CD4-positive, alpha-beta memory T cell (primary cell): ENCODE results near the gene FGF1. TPM values are rescaled to one million over a fixed set of nuclear protein-coding genes. Genes with fewer than 3 reads are reported as not detected.

Experiments
- CTCF ChIA-PET: fragments of 350-600 bp; sonication (Branson Sonifier 250); formaldehyde crosslinking; loops from one replicate; lab custom pipeline; 2021; ENCODE audit warnings: inconsistent platforms; ENCODE audit not compliant: partially characterized antibody; lab: Charles Lee
- POLR2A ChIA-PET: fragments of 350-600 bp; sonication (Branson Sonifier 250); formaldehyde crosslinking; loops from one replicate; lab custom pipeline; 2021; ENCODE audit not compliant: partially characterized antibody; lab: Charles Lee
- DNase-seq, 5 donors: peaks; one replicate each; pipeline versions ENCODE4 v3.0.0 to v3.0.0-alpha.2; 2020 to 2022; ENCODE audit warnings: mixed read lengths in 1 of 5
- H3K27ac ChIP-seq: one replicate; pipeline ENCODE4 v1.7.0; 2013; ENCODE audit warnings: low read depth, low read length
- H3K27me3 ChIP-seq: 2 replicates; pipeline ENCODE4 v1.7.0; 2013; ENCODE audit warnings: mild to moderate bottlenecking, low read length, moderate library complexity; ENCODE audit not compliant: insufficient read depth
- H3K36me3 ChIP-seq: 2 replicates; pipeline ENCODE4 v1.7.0; 2013; ENCODE audit warnings: mild to moderate bottlenecking, low read length, moderate library complexity; ENCODE audit not compliant: insufficient read depth
- H3K4me1 ChIP-seq: 2 replicates; pipeline ENCODE4 v1.7.0; 2013; ENCODE audit warnings: mild to moderate bottlenecking, low read length, moderate library complexity; ENCODE audit not compliant: insufficient read depth
- H3K4me3 ChIP-seq, 2 donors: one replicate each; pipeline ENCODE4 v1.7.0; 2013; ENCODE audit warnings: low read length in 2 of 2, mild to moderate bottlenecking in 1 of 2
- H3K9me3 ChIP-seq, 2 donors: one replicate each; pipeline ENCODE4 v1.7.0; 2013; ENCODE audit warnings: low read length in 2 of 2, control low read depth in 1 of 2; ENCODE audit not compliant: control insufficient read depth in 1 of 2
- H3K27ac Mint-ChIP-seq, 7 donors: one replicate each; pipeline ENCODE4 v1.8.0; 2020 to 2021; ENCODE audit warnings: mixed read lengths in 7 of 7, mild to moderate bottlenecking in 6 of 7, inconsistent platforms in 3 of 7, moderate library complexity in 3 of 7
- H3K27me3 Mint-ChIP-seq, 2 donors: one replicate each; pipeline ENCODE4 v1.8.0; 2020 to 2021; ENCODE audit warnings: mixed read lengths in 2 of 2
- H3K36me3 Mint-ChIP-seq, 2 donors: one replicate each; pipeline ENCODE4 v1.8.0; 2020 to 2021; ENCODE audit warnings: mixed read lengths in 2 of 2, inconsistent platforms in 1 of 2, mild to moderate bottlenecking in 1 of 2
- H3K4me1 Mint-ChIP-seq, 4 donors: one replicate each; pipeline ENCODE4 v1.8.0; 2020 to 2021; ENCODE audit warnings: mixed read lengths in 4 of 4, mild to moderate bottlenecking in 1 of 4
- H3K4me3 Mint-ChIP-seq, 8 donors: one replicate each; pipeline ENCODE4 v1.8.0; 2020 to 2021; ENCODE audit warnings: mixed read lengths in 8 of 8, mild to moderate bottlenecking in 7 of 8, moderate library complexity in 6 of 8, inconsistent platforms in 3 of 8
- H3K9me3 Mint-ChIP-seq, 8 donors: one replicate each; pipeline ENCODE4 v1.8.0; 2020 to 2021; ENCODE audit warnings: mixed read lengths in 8 of 8, mild to moderate bottlenecking in 5 of 8, inconsistent platforms in 3 of 8, moderate library complexity in 1 of 8
- intact Hi-C: fragments of 100-400 bp; cut with micrococcal nuclease; formaldehyde crosslinking; loops from one replicate; pipeline ENCODE4 v1.15.1; 2023
- polyA plus RNA-seq, 2 donors: library from polyadenylated mRNA; unstranded; fragments of 300-500 nt; fragmentation: Illumina TruSeq; gene quantifications; one replicate each; pipeline ENCODE4 v1.2.3, GENCODE V29; 2021
- total RNA-seq, 2 experiments: library from RNA; stranded (reverse); gene quantifications; one replicate each; pipeline ENCODE4 v1.2.3, GENCODE V29; 2021

FGF1 gene
- total and polyA plus RNA-seq, 4 experiments from 2014 or later, result not detected

DNA sequence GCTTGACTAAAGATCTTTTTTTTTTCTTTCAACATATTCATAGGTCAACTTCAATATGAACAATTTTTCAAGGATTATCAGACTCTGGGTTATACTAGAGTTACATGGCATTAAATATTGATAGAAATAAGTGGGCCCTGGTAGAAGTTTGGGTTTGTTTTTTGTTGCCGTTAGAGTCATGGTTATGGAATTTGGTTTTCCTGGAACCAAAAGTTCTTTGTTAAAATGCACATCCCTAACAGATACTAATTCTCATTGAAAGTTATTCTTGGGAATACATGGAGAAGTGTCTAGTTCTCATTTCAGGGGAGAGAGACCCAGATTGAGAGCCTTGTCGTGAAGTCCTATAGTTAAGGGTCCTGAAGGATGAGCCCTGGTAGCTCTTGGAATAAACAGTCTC lies 124.9 kb downstream of the FGF1 start:
- Histone ChIP-seq H3K4me1 (no peaks in the 10 kb centered on the region), H3K36me3 (no peaks in the 10 kb centered on the region), H3K9me3 (no peaks in the 10 kb centered on the region), H3K27me3 (no peaks in the 10 kb centered on the region), H3K27ac (no peak overlapping the region), H3K4me3 (no peak overlapping the region)
- CTCF ChIA-PET, result no interaction called here
- Mint-ChIP-seq H3K36me3 (no peaks in the 10 kb centered on the region), H3K4me3 (no peak overlapping the region), H3K27me3 (peaks cover 4 to 5% of the 10 kb centered on the region in 2 donors), H3K4me1 (no peaks in the 10 kb centered on the region), H3K9me3 (peaks cover 0 to 2% (median 0%) of the 10 kb centered on the region in 8 donors), H3K27ac (no peak overlapping the region)
- POLR2A ChIA-PET, result no interaction called here
- DNase-seq, result no peak
- intact Hi-C loops, result no loop called here

GRCh38 chr5:142552107-142552506 lies 133.8 kb downstream of the FGF1 start:
- intact Hi-C loops, result no loop called here
- Histone ChIP-seq H3K4me3 (no peak overlapping the region), H3K27me3 (peaks cover 8% of the 10 kb centered on the region), H3K4me1 (no peaks in the 10 kb centered on the region), H3K36me3 (no peaks in the 10 kb centered on the region), H3K9me3 (no peaks in the 10 kb centered on the region), H3K27ac (no peak overlapping the region)
- no peak for DNase-seq
- no peaks in the 10 kb centered on the region for H3K9me3 Mint-ChIP-seq
- ChIA-PET CTCF (no interaction called here), POLR2A (interaction anchor here (1.1 kb wide), 1 partner anchor 196 kb away, joined by 3 read pairs; no protein-coding TSS in a partner anchor)
- H3K4me1 Mint-ChIP-seq, result peaks cover 0 to 20% (median 6%) of the 10 kb centered on the region in 4 donors
- no peaks in the 10 kb centered on the region for H3K36me3 Mint-ChIP-seq
- H3K4me3 Mint-ChIP-seq, result no peak overlapping the region
- H3K27ac Mint-ChIP-seq, result peak overlapping the region in 1 of 7 donors; percentile 42
- H3K27me3 Mint-ChIP-seq, result peaks cover 15 to 19% of the 10 kb centered on the region in 2 donors

DNA sequence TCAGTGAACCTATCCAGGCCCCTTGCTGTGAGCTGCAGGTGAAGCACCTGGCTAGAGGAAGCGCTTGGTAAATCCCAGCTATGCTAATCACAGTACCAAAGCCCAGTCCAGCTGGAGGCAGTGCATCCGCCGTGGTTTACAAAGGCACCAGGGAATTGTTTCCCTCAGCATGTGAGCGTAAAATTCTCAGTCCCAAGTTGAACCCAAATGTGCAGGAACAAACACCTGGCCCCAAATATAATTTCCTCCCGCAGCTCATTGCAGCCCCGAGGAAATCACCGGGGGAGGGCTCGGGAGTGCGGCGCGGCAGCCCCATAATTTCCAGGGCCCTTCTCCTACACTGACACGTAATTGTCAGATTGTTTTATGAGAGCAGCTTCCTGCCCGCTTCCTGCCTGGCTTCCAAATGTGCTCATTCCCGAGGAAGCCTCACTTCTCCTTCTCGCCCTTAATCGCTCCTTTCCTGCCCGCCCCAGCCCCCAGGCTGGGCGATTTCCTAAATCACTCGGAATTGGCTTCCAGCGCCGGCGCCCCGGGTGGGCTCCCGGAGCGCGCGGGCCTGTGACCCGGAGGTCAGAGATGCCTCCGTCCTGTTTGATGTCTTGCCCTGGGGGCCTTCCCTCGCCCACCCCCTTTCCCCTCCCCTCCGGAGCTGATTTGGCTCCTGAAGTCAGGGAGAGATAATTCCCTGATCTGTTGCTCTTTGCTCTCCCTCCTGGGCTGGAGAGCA lies 134.4 kb downstream of the FGF1 start:
- H3K4me1 Mint-ChIP-seq, result peaks cover 0 to 20% (median 6%) of the 10 kb centered on the region in 4 donors
- no peak for DNase-seq
- no peaks in the 10 kb centered on the region for H3K9me3 Mint-ChIP-seq
- Histone ChIP-seq H3K27me3 (peaks cover 8% of the 10 kb centered on the region), H3K4me1 (no peaks in the 10 kb centered on the region), H3K36me3 (no peaks in the 10 kb centered on the region), H3K9me3 (no peaks in the 10 kb centered on the region), H3K4me3 (no peak overlapping the region), H3K27ac (no peak overlapping the region)
- peak overlapping the region in 1 of 8 donors; percentile 52 for H3K4me3 Mint-ChIP-seq
- H3K27me3 Mint-ChIP-seq, result peaks cover 15 to 19% of the 10 kb centered on the region in 2 donors
- H3K27ac Mint-ChIP-seq, result no peak overlapping the region
- no peaks in the 10 kb centered on the region for H3K36me3 Mint-ChIP-seq
- ChIA-PET POLR2A (interaction anchor here (0.8 to 1.1 kb wide), 2 partner anchors 119 to 195 kb away, joined by 3 read pairs; no protein-coding TSS in a partner anchor), CTCF (interaction anchor here (3.7 kb wide), 1 partner anchor 400 kb away, joined by 21 read pairs; no protein-coding TSS in a partner anchor)
- intact Hi-C loops, result no loop called here

GRCh38 chr5:142550471-142550870 lies 135.4 kb downstream of the FGF1 start:
- CTCF ChIA-PET, result interaction anchor here (1.2 to 3.7 kb wide), 5 partner anchors 70 to 403 kb away, joined by 3 to 21 read pairs (median 4); no protein-coding TSS in a partner anchor
- no peak for DNase-seq
- H3K27ac ChIP-seq, result no peak overlapping the region
- Mint-ChIP-seq H3K27me3 (peaks cover 15 to 17% of the 10 kb centered on the region in 2 donors), H3K4me3 (no peak overlapping the region), H3K4me1 (peaks cover 0 to 20% (median 6%) of the 10 kb centered on the region in 4 donors), H3K9me3 (no peaks in the 10 kb centered on the region), H3K36me3 (no peaks in the 10 kb centered on the region), H3K27ac (no peak overlapping the region)
- H3K36me3 ChIP-seq, result no peaks in the 10 kb centered on the region
- H3K4me3 ChIP-seq, result no peak overlapping the region
- intact Hi-C loops, result no loop called here
- POLR2A ChIA-PET, result no interaction called here
- H3K4me1 ChIP-seq, result no peaks in the 10 kb centered on the region
- H3K9me3 ChIP-seq, result no peaks in the 10 kb centered on the region
- H3K27me3 ChIP-seq, result peaks cover 8% of the 10 kb centered on the region

GRCh38 chr5:142549834-142550233 lies 136.1 kb downstream of the FGF1 start:
- intact Hi-C loops, result loop anchor here (5.0 kb wide), 1 partner anchor 558 kb away; no protein-coding TSS in a partner anchor
- Mint-ChIP-seq H3K36me3 (no peaks in the 10 kb centered on the region), H3K27me3 (peaks cover 15 to 16% of the 10 kb centered on the region in 2 donors), H3K4me3 (no peak overlapping the region), H3K4me1 (peaks cover 0 to 20% (median 6%) of the 10 kb centered on the region in 4 donors), H3K27ac (no peak overlapping the region), H3K9me3 (no peaks in the 10 kb centered on the region)
- no peaks in the 10 kb centered on the region for H3K9me3 ChIP-seq
- peaks cover 8% of the 10 kb centered on the region for H3K27me3 ChIP-seq
- ChIA-PET CTCF (interaction anchor here (1.0 to 3.7 kb wide), 9 partner anchors 30 to 403 kb away, joined by 3 to 21 read pairs (median 3); partner anchors contain the start of gene SPRY4), POLR2A (no interaction called here)
- H3K4me1 ChIP-seq, result no peaks in the 10 kb centered on the region
- H3K27ac ChIP-seq, result no peak overlapping the region
- H3K36me3 ChIP-seq, result no peaks in the 10 kb centered on the region
- no peak overlapping the region for H3K4me3 ChIP-seq
- DNase-seq, result no peak

GRCh38 chr5:142548739-142549275 lies 137.1 kb downstream of the FGF1 start:
- Mint-ChIP-seq H3K27me3 (peaks cover 13 to 16% of the 10 kb centered on the region in 2 donors), H3K36me3 (no peaks in the 10 kb centered on the region), H3K9me3 (no peaks in the 10 kb centered on the region), H3K27ac (no peak overlapping the region), H3K4me1 (peaks cover 0 to 20% (median 6%) of the 10 kb centered on the region in 4 donors), H3K4me3 (peak overlapping the region in 1 of 8 donors; percentile 21)
- H3K4me1 ChIP-seq, result no peaks in the 10 kb centered on the region
- no peaks in the 10 kb centered on the region for H3K9me3 ChIP-seq
- CTCF ChIA-PET, result interaction anchor here (0.7 to 3.7 kb wide), 9 partner anchors 14 to 402 kb away, joined by 3 to 21 read pairs (median 3); partner anchors contain the start of gene SPRY4
- H3K27ac ChIP-seq, result no peak overlapping the region
- peaks cover 8% of the 10 kb centered on the region for H3K27me3 ChIP-seq
- no peaks in the 10 kb centered on the region for H3K36me3 ChIP-seq
- peak; percentile 12 to 48 (median 26) for DNase-seq
- no peak overlapping the region for H3K4me3 ChIP-seq
- POLR2A ChIA-PET, result no interaction called here
- intact Hi-C loops, result loop anchor here (5.0 kb wide), 1 partner anchor 557 kb away; no protein-coding TSS in a partner anchor
